GM21381 (cell line): ENCODE data around the gene GRM7.

Source experiments
- ATAC-seq: cut with Tn5 transposase; IDR thresholded peaks from one replicate; pipeline ENCODE4 v1.9.1; 2021; ENCODE audit warnings: mild to moderate bottlenecking, moderate library complexity; ENCODE audit not compliant: unreplicated experiment

The GRM7 gene

DNA sequence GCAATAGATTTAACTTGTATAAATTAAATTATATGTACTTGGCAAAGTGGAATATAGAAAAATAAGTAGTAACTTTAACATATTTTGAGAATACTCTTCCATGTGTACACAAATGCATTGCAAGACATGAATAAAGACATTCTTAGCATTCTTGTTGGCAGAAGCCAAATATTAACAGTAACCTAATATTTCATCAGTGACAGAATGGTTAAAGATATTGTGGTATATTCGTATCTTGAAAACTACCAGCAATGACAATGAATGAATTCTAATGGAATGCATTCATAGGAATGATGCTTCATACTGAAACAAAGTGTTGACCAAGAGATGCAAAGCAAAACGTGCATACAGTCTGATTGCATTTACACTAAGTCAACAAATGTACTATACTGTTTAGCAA lies 524.7 kb downstream of the GRM7 start:
- ATAC-seq, result no peak

DNA sequence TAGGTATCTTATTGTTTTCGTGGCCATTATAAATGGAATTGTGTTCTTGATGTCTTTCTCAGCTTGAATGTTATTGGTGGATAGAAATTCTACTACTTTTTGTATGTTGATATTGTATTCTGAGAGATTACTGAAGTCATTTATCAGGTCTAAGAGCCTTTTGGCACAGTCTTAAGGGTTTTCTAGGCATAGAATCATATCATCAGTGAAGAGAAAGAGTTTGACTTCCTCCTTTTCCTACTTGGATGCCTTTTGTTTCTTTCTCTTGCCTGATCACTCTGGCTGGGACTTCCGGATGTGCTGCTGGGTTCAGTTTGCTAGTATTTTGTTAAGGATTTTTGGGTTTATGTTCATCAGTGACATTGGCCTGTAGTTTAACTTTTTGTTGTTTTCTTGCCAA lies 527.1 kb downstream of the GRM7 start:
- ATAC-seq, result no peak

DNA sequence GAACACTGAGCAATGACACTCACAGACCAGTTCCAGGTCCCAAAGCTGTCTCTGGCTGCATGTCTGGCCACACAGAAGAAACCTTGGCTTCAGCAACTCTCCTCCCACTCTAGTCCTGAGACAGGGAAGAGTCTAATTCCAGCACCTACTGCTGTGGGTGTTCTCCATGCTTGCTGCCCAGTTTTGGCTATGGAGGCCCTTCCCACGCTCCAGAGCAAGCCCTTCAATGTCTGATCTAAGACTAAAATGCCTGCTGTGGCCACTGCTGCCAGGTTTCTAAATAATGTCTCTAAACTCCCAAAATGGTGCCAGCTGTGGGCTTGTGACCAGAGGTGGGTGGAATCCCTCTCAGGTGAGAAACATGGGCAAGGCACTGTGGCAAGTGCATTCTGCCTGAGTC lies 531.3 kb downstream of the GRM7 start:
- no peak for ATAC-seq

DNA sequence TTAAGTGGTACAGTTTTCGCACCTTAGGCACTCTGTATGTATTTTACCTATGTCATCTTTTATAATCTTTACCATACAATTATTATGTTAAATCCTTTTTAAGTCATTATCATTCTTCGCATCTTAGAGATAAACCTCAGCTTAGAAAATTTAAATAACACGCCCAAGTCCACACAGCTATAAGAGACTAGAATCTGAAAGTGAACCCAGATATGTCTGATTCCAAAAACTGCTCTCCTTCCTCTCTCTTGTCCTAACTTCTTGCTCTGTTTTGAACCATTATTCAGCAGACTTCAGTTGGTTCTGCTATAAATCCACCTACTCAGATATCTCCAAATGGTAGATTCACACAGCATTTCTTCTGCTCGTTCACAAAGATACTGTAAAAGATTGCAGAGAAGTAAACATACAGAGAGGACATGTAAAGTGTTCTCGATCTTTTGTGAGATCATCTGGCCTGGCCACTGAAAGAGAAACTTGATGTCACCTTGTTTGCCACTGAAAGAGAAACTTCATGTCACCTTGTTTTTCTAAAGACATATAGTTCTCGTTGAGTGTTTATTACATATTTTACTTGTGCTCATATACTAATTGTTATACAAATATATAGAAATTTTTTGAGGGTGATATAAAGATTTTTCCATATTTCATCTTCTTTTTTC lies 533.2 kb downstream of the GRM7 start:
- no peak for ATAC-seq

DNA sequence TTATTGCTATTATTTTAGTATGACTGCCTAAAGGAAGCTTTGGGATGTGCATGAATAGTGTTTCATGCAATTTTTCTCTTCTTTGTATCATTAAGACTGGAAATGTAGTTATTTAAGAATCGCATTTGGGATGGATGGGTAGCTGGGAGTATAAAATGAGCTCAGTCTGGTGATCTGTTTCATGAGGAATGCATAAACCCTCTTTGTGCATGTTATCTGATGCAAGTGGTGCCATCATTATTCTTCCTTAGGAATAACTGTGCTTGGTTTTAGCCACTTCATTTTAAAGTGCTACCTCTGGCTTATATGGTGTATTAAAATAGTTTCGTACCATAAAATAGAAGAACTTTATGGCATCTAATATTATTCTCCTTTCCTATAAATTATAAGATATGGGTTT lies 535.6 kb downstream of the GRM7 start:
- no peak for ATAC-seq

DNA sequence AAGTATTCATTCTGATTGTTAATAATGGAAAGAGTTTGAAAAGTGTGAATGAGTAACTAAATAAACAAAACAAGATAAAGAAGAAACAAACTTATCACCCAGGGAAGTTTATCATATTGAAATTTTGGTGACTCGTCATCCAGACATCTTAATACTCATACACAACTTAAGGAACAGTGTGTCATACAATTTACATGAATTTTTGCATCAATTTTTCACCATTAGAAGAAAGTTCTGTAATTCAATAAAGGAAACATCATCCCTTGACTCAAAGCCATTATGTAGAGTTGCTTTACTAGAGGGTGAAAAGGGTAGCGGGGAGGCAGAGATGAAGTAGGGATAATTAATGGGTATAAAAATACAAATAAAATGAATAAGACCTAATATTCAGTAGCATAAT lies 536.2 kb downstream of the GRM7 start:
- ATAC-seq, result no peak

DNA sequence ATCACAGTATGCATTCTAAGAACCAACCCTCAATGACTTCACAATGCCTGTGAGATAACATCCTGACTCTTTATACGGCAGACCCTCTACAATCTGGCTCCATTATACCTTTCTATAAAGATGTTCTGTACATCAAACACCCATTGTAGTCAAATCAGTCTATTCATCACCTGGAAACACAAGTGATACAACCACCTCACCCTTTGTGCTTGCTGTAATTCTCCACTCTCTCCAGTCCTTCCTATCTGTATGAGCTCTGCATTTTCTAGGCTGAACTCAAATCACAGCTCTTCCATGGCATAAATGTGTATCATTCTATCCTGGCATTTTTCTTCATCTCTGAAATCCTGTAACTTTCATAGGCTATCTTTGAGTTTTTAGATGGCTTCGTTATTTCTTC lies 539.4 kb downstream of the GRM7 start:
- no peak for ATAC-seq

- ATAC-seq, result no peak
These were observed 540.5 kb downstream of the GRM7 start for GRCh38 chr3:7401418-7401817.

DNA sequence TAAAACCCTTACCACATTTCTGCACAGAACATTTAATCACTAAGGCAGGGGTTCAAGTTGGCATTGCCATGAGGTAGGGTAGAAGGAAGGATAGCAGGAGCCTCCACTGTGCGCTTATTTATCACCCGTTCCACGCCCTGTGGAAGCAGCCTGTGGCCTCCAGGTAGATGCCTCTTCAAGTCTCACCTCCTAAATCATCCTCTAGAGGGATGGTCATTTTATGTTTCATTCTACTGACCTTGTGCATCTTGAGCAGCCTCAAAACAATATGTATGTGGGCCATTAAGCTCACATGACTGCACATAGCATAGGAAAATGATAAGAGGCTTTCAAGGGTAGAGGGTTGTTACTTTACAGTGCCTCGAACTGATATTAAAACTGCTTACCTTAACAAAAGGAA lies 546.2 kb downstream of the GRM7 start:
- ATAC-seq, result no peak

DNA sequence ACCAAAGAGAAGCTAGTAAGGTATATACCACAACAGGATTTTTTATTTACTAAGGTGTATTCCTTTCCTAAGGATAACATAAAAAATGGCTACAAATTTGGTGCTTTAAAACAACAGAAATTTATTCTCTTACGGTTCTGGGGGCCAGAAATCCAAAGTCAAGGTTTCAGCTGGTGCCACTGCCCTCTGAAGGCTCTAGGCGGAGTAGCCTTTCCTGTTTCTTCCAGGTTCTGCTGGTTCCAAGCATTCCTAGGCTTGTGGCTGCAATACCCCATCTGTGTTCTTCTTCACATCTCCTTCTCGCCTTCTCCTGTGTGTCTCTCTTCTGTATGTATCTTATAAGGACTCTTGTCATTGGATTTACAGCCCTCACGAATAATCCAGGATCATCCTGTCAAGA lies 549.9 kb downstream of the GRM7 start:
- ATAC-seq, result no peak

DNA sequence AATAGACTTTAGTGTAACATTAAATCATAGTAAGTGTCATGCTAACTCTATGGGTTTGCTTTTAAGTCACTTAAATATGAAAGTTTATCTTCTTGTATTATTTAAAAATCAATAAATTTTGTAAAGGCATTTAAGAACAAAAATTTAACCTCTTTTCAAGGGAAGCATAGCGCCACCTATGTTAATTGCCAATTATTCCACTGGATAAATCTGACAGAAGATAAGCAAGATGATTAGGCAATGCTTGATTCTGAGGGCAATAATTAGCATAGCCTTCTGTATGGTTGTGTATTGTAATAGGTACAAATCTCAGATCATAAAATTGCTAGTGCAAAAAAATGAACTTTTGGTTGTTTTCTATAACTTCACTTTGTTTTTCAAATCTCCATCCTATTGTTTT lies 560.1 kb downstream of the GRM7 start:
- no peak for ATAC-seq

- no peak for ATAC-seq
These were observed 562.1 kb downstream of the GRM7 start for GRCh38 chr3:7423036-7423435.

- no peak for ATAC-seq
These were observed 563.1 kb downstream of the GRM7 start for GRCh38 chr3:7423995-7424394.

DNA sequence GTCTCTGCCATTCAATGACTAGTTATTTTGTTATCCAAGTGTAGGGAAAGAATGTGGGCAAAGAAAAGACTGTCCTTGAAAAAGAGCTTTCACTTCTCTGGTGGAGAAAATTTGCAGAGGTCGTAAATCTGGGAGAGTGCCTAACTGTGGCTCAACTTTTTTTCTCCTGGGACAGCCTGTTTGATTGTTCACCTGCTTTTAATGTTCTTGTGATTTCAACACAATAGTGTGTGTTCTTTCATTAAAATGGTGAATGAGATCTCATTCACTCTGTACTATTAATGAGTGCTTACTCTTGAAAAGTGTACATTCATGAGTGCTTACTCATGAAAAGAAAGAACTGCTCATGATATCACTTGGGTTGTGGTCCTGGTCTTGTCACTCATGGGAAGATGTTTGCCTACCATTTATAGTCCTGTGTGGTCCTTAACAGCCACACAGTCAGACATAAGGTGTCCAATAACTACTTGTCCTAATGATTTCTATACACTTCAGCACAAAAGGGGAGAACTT lies 567.3 kb downstream of the GRM7 start:
- ATAC-seq, result no peak

DNA sequence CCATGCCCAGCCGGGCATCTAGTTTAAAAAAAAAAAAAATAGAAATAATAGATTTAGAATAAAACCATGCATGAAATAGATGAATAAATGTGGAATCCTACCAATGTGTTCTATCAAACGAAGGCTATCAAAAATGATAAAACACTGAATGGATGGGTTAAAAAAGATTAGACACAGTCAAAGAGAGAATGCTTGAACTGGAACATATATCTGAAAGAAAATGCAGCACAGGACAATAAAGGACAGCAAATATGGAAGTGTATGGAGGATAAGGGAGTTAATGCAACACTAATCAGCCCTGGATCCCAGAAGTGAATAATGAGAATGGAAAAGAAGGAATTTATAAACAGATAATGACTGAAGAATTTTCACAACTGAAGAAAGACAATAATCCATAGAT lies 571.7 kb downstream of the GRM7 start:
- no peak for ATAC-seq

- ATAC-seq, result no peak
These were observed 572.2 kb downstream of the GRM7 start for GRCh38 chr3:7433073-7433472.

- no peak for ATAC-seq
These were observed 575.6 kb downstream of the GRM7 start for GRCh38 chr3:7436542-7436941.

DNA sequence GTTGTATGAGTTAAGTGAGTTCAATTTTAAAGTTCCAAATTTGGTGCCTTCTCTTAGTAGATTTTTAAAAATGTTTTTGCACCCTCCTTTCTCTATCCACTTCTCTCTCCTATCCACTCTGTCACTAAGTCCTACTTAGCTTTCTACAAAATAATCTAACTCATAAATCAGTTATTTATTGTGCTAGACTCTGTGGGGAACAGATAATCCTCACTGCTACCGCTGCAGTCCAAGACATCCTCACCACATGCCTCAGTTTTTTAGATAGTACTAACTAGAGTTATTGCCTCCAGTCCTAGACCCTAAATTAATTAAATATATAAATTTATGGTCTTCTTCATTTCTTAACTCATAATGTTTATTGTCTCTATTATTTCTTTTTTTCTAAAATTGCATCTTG lies 576.3 kb downstream of the GRM7 start:
- no peak for ATAC-seq

DNA sequence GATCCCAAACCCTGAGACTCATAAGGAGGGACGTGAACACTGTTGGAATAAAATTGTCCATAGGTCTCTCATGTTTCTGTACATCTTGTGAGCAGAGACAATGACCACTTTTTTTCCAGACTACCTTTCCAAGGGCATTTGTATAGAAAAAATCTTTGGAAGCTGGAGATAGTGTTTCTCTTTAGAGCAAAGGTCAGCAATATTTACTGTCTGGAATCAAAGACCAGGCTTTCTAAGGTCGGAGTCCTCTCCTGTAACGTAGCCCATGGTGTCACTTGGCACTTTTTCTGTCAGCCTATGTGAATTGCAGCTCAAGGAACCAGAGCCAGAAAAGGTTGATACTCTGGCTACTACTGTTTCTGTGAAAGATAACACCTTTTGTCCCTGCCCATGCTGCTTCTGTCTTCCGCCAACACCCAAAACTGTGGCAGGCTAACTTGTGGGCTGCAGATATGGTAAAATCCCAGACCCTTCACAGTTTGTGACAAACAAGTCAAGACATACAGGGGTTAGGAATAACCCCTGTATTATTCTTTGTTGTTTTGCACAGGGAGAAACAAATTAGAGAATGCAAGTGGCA lies 578.3 kb downstream of the GRM7 start:
- no peak for ATAC-seq

- ATAC-seq, result no peak
These were observed 584.0 kb downstream of the GRM7 start for GRCh38 chr3:7444886-7445285.

GRCh38 chr3:7445331-7445730 lies 584.4 kb downstream of the GRM7 start:
- ATAC-seq, result no peak

- ATAC-seq, result peak; percentile 98
These were observed 586.4 kb downstream of the GRM7 start for GRCh38 chr3:7447197-7447769.

DNA sequence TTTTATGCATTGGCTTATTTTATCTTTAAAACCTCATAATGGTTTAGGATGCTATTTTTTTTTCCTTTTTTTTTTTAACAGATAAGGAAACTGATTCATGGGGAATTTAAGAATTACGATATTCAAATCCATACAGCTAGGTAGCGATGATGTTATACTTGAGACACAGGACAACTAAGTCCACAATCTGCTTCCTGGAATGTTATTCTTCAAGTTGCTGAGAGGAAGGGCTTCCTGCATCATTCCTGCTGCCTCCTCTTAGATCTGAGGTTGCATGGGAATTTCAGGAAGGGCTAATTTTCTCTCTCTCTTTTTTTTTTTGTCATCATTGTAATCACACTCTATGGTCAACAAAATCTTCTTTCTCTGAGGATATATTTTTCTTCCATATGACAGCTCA lies 595.5 kb downstream of the GRM7 start:
- ATAC-seq, result no peak
